Fibroblast of the aortic adventitia (primary cell): Measurements from ENCODE around the gene CPEB4. TPM values are rescaled to one million over a fixed set of nuclear protein-coding genes. Genes with fewer than 3 reads are reported as not detected.

Experiments
- DNase-seq: peaks from one replicate; pipeline ENCODE4 v3.0.0-alpha.2; 2010; ENCODE audit warnings: low read depth
- H3K4me3 ChIP-seq: 2 replicates; pipeline ENCODE4 v1.5.1; 2011; ENCODE audit warnings: low read depth, mild to moderate bottlenecking, control low read depth, low read length, moderate library complexity
- total RNA-seq: library from RNA; depleted of rRNA; stranded (reverse); fragments of >200 nt; gene quantifications from 2 replicates; pipeline ENCODE4 v1.2.3, GENCODE V29; 2012; ENCODE audit warnings: low replicate concordance
- TF ChIP-seq, protein P1 (sequence below): IDR thresholded peaks from 2 replicates; pipeline ENCODE4 v1.5.1; 2011; ENCODE audit warnings: mild to moderate bottlenecking, low read length, control low read depth, inconsistent platforms; ENCODE audit not compliant: insufficient read depth

The CPEB4 gene
- total RNA-seq, 1 donor, result 24.4 TPM

DNA sequence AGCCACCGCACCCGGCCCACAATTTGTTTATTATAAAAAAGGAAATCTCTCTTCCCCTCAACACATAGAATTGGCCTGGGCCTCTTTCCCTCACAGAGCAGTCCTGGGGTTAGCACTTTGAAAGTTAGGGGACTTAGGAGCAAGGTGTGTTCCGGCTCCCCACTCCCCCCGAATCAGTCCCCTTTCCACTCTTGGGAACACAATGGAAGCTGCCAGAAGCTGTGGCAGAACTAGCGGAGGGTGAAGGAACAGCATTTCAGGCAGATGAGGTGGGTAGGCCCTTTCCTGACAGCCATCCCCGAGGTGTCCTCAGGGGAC lies 84.4 kb downstream of the CPEB4 start:
- no peak for DNase-seq
- H3K4me3 ChIP-seq, result peak overlapping the region; percentile 65
- TF ChIP-seq, protein P1, sequence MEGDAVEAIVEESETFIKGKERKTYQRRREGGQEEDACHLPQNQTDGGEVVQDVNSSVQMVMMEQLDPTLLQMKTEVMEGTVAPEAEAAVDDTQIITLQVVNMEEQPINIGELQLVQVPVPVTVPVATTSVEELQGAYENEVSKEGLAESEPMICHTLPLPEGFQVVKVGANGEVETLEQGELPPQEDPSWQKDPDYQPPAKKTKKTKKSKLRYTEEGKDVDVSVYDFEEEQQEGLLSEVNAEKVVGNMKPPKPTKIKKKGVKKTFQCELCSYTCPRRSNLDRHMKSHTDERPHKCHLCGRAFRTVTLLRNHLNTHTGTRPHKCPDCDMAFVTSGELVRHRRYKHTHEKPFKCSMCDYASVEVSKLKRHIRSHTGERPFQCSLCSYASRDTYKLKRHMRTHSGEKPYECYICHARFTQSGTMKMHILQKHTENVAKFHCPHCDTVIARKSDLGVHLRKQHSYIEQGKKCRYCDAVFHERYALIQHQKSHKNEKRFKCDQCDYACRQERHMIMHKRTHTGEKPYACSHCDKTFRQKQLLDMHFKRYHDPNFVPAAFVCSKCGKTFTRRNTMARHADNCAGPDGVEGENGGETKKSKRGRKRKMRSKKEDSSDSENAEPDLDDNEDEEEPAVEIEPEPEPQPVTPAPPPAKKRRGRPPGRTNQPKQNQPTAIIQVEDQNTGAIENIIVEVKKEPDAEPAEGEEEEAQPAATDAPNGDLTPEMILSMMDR, result no peak

DNA sequence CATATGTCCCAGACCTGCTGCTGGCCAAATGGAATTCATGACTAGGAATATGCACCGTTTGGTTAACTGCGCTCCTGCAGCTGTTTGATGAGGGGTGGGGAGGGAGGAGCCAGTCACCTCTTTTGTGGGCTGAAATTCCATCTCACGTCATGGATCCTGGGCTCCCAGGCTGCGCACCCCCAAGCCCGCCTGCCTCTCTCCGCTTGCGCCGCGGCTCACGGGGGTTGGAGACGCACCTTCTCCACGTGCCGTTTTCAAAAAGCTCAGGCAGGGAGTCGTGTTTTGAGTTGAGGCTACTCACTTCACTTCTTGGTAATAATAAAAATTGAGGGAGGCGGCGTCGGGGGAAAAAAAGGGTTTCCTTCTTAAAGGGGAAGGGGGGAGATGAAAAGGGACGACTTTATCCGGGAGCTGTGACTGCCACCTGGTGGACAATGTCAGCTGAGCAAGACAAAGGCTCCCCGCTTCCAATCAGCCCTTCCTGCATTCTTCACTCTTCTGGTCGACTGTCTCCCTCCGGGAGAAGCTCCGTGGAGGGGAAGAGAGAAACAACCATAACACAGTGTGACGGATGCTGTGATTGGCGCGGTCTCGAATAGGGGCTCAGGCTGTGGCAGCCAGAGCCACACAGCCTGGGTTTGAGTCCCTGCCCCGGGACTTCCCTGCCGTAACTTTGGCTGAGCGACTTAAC lies 84.9 kb downstream of the CPEB4 start:
- peak overlapping the region; percentile 65 for H3K4me3 ChIP-seq
- peak; percentile 88 for DNase-seq
- TF ChIP-seq, protein P1, result peak; percentile 85

- TF ChIP-seq, protein P1, result no peak
- no peak for DNase-seq
- peak overlapping the region; percentile 65 for H3K4me3 ChIP-seq
Observed at GRCh38 chr5:173973616-173973969, 85.4 kb downstream of the CPEB4 start.

- H3K4me3 ChIP-seq, result no peak overlapping the region
- no peak for DNase-seq
- TF ChIP-seq, protein P1, result no peak
Observed at GRCh38 chr5:173974688-173975239, 86.6 kb downstream of the CPEB4 start.

GRCh38 chr5:173981185-173981761 lies 93.1 kb downstream of the CPEB4 start:
- TF ChIP-seq, protein P1, result no peak
- DNase-seq, result no peak
- H3K4me3 ChIP-seq, result no peak overlapping the region

DNA sequence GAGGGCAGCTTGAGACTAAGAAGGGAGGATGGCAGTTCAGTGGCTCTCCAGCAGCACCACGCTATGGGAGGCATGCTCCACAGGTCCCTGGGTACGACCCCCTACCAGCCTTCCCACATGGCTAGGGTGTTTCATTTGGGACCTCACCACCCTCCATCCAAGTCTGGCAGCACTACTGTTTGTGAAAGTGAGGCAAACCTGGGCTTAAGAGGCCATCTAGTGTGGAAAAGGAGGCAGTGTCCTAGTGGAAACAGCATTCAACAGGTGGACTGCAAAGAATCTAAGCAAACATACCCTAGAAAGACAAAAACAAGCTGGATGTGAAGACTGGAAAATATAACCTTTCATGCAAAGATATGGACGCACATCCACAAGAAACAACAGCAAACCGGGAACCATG lies 96.1 kb downstream of the CPEB4 start:
- H3K4me3 ChIP-seq, result no peak overlapping the region
- peak; percentile 19 for DNase-seq
- TF ChIP-seq, protein P1, result peak; percentile 35
